ENCODE measurements around the gene ABLIM2. TPM values are rescaled to one million over a fixed set of nuclear protein-coding genes. Genes with fewer than 3 reads are reported as not detected.

The ABLIM2 gene
- total RNA-seq, 1 experiment from 2014 or later, result 2.7 TPM

DNA sequence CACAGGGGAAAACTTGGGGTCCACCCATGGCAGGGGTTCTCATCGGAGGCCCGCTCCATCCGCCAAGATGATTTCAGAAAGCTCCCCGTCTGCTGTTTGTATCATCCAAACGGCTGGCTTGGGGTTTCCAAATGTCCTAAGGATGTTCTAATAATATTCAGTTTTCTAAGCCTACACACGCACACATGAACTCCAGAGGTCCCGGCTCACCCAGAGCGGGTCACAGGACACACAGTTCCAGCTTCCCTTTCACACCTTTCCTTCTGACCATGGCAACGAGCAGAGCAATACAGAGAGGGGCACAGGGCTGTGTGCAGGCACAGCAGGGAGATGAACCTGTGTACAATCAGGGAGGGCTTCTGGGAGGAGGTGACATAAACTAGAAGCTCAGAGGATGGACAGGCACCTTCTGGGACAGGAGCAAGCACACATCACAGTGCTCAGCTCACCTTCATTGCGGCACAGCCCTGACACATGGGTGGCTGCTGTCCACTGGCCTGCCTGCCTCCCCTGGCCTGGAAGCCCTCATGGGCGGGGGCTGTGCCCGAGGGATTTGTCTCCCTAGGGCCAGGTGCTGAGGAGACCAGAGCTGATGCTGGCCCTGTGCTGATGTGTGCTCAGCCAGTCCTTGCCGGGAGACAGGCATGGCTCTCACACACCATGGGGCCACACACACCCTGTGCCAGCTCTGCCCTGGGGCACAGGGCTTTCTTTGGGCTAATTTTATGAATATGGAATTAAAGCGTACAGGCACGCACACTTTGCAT is 44.8 kb downstream of the ABLIM2 start:
- intact Hi-C loops (cut with micrococcal nuclease; ENCODE audit: unreplicated experiment), result no loop called here
- no TSS peak for BruUV-seq (replicated peaks)
- no peak for DNase-seq (ENCODE audit: low spot score)
- POLR2A ChIA-PET (ENCODE audit: low non-redundant PET), result no interaction called here
- TF ChIP-seq EZH2 (IDR thresholded peaks at IDR 0.05; ENCODE audit: borderline replicate concordance, low read depth, low read length, poor library complexity, severe bottlenecking), result no peak
- no peak for TF ChIP-seq CTCF (conservative IDR thresholded peaks at IDR 0.05; ENCODE audit: low read depth, low read length)
- H3K27me3 ChIP-seq (replicated peaks; ENCODE audit: insufficient read depth, low read depth, low read length, poor library complexity), result no peaks in the 10 kb centered on the region
- H3K4me3 ChIP-seq (ENCODE audit: low read depth, low read length, poor library complexity, severe bottlenecking), result no peak overlapping the region
- CTCF ChIA-PET, result no interaction called here
- H3K9me3 ChIP-seq (ENCODE audit: low read depth, low read length, poor library complexity, severe bottlenecking), result no peaks in the 10 kb centered on the region
- H3K4me1 ChIP-seq (ENCODE audit: insufficient read depth, low read length, poor library complexity, severe bottlenecking), result no peaks in the 10 kb centered on the region
- H3K36me3 ChIP-seq (ENCODE audit: insufficient read depth, low read length, poor library complexity, severe bottlenecking), result no peaks in the 10 kb centered on the region
- H3K27ac ChIP-seq (ENCODE audit: low read depth, low read length, poor library complexity, severe bottlenecking), result no peak overlapping the region

GRCh38 chr4:8112672-8113071 is 45.9 kb downstream of the ABLIM2 start:
- no peak for DNase-seq (ENCODE audit: low spot score)
- ChIA-PET CTCF (no interaction called here), POLR2A (ENCODE audit: low non-redundant PET) (no interaction called here)
- Histone ChIP-seq H3K4me1 (ENCODE audit: insufficient read depth, low read length, poor library complexity, severe bottlenecking) (no peaks in the 10 kb centered on the region), H3K36me3 (ENCODE audit: insufficient read depth, low read length, poor library complexity, severe bottlenecking) (no peaks in the 10 kb centered on the region), H3K27me3 (replicated peaks; ENCODE audit: insufficient read depth, low read depth, low read length, poor library complexity) (no peaks in the 10 kb centered on the region), H3K9me3 (ENCODE audit: low read depth, low read length, poor library complexity, severe bottlenecking) (no peaks in the 10 kb centered on the region), H3K27ac (ENCODE audit: low read depth, low read length, poor library complexity, severe bottlenecking) (no peak overlapping the region), H3K4me3 (ENCODE audit: low read depth, low read length, poor library complexity, severe bottlenecking) (no peak overlapping the region)
- no TSS peak for BruUV-seq (replicated peaks)
- intact Hi-C loops (cut with micrococcal nuclease; ENCODE audit: unreplicated experiment), result no loop called here
- TF ChIP-seq EZH2 (IDR thresholded peaks at IDR 0.05; ENCODE audit: borderline replicate concordance, low read depth, low read length, poor library complexity, severe bottlenecking), result no peak
- TF ChIP-seq CTCF (conservative IDR thresholded peaks at IDR 0.05; ENCODE audit: low read depth, low read length), result no peak

- Histone ChIP-seq H3K27me3 (replicated peaks; ENCODE audit: insufficient read depth, low read depth, low read length, poor library complexity) (no peaks in the 10 kb centered on the region), H3K4me3 (ENCODE audit: low read depth, low read length, poor library complexity, severe bottlenecking) (no peak overlapping the region), H3K27ac (ENCODE audit: low read depth, low read length, poor library complexity, severe bottlenecking) (no peak overlapping the region), H3K9me3 (ENCODE audit: low read depth, low read length, poor library complexity, severe bottlenecking) (no peaks in the 10 kb centered on the region), H3K36me3 (ENCODE audit: insufficient read depth, low read length, poor library complexity, severe bottlenecking) (no peaks in the 10 kb centered on the region), H3K4me1 (ENCODE audit: insufficient read depth, low read length, poor library complexity, severe bottlenecking) (no peaks in the 10 kb centered on the region)
- CTCF ChIA-PET, result no interaction called here
- DNase-seq (ENCODE audit: low spot score), result peak; percentile 59
- no peak for TF ChIP-seq CTCF (conservative IDR thresholded peaks at IDR 0.05; ENCODE audit: low read depth, low read length)
- no peak for TF ChIP-seq EZH2 (IDR thresholded peaks at IDR 0.05; ENCODE audit: borderline replicate concordance, low read depth, low read length, poor library complexity, severe bottlenecking)
- intact Hi-C loops (cut with micrococcal nuclease; ENCODE audit: unreplicated experiment), result no loop called here
- no TSS peak for BruUV-seq (replicated peaks)
- POLR2A ChIA-PET (ENCODE audit: low non-redundant PET), result no interaction called here
Measured at GRCh38 chr4:8112036-8112576, 46.5 kb downstream of the ABLIM2 start.
